ENCODE results near the gene SLC37A4. TPM values are rescaled to one million over a fixed set of nuclear protein-coding genes. Genes with fewer than 3 reads are reported as not detected.

SLC37A4 gene
- total RNA-seq, 1 experiment from 2014 or later: 6.0 TPM

DNA sequence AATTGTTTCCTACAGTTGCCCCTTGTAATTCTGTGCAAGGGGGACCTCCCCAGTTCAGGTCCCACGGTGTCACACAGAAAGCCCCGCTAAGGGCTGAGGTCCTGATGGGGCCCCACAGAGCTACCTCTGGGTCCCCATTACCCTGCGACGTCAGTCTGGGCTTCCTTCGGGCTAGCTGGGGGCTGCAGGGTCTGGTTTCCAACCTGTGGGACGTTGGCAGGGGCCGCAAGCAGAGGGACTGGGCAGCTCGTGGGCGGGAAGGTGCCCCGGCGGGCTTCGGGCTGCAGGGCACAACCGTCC lies 698 bp downstream of the SLC37A4 start:
- Histone ChIP-seq H3K27ac (no peak overlapping the region), H3K4me1 (replicated peaks) (peaks cover 6% of the 10 kb centered on the region), H3K9me3 (replicated peaks) (no peaks in the 10 kb centered on the region), H3K36me3 (peaks cover under 1% of the 10 kb centered on the region; the same call in 1 of the 2 replicates), H3K27me3 (replicated peaks) (no peaks in the 10 kb centered on the region), H3K4me3 (peak overlapping the region; percentile 52)
- DNase-seq (ENCODE audit: low read depth in 1 of 2, low spot score in 2 of 2): no peak

DNA sequence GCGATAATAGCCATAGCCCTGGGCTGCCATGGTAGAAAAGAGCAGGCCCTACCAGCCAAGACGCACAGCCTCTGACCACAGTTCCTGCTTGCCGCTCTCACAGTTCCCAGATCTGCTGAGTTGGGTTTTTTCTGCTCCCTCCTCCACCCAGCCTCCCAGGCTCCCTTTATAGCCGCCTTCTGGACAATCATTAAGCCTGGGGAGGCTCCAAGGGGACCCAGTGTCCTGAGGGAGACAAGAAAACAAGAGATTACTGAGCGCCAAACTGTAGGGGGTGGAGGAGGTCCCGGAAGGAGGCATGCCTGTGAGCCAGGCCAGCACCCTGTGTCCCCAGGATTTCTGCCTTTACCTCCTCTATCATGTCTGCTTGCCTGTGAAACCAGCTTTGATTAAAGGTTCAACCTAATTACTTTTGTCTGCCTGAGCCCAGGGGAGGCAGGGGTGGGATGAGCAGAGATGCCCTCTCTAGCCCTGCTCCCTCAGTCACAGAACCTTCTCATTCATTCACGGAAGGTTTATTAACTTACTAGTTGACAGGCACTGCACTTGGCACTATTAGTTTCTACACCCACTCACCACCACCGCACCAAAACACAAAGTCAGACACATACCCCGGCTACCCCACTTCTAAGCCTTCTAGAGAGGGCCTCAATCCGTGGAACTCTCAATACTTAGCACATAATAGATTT lies 1.2 kb downstream of the SLC37A4 start:
- H3K4me1 ChIP-seq (replicated peaks): peaks cover 6% of the 10 kb centered on the region
- H3K9me3 ChIP-seq (replicated peaks): no peaks in the 10 kb centered on the region
- H3K27me3 ChIP-seq (replicated peaks): no peaks in the 10 kb centered on the region
- no peak overlapping the region for H3K27ac ChIP-seq
- DNase-seq (ENCODE audit: low read depth in 1 of 2, low spot score in 2 of 2): no peak
- no peak overlapping the region for H3K4me3 ChIP-seq
- H3K36me3 ChIP-seq: peaks cover 4% of the 10 kb centered on the region; the same call in 1 of the 2 replicates

DNA sequence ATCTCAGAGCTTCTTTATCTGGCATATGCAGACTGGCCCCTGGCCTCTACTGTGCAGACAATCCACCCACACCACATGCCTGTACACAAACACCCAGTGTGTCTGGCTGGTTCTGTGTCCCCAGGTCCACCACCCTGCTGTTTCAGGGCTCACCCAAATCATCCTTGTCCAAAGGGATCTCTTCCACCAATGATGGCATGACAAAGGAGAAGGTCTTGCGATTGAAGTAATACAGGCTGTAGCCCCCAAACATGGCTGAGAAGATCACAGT lies 1.7 kb downstream of the SLC37A4 start:
- Histone ChIP-seq H3K9me3 (replicated peaks) (no peaks in the 10 kb centered on the region), H3K27me3 (replicated peaks) (no peaks in the 10 kb centered on the region), H3K36me3 (peaks cover 4% of the 10 kb centered on the region; the same call in 1 of the 2 replicates), H3K4me3 (no peak overlapping the region), H3K4me1 (replicated peaks) (peaks cover 6% of the 10 kb centered on the region), H3K27ac (no peak overlapping the region)
- no peak for DNase-seq (ENCODE audit: low read depth in 1 of 2, low spot score in 2 of 2)

DNA sequence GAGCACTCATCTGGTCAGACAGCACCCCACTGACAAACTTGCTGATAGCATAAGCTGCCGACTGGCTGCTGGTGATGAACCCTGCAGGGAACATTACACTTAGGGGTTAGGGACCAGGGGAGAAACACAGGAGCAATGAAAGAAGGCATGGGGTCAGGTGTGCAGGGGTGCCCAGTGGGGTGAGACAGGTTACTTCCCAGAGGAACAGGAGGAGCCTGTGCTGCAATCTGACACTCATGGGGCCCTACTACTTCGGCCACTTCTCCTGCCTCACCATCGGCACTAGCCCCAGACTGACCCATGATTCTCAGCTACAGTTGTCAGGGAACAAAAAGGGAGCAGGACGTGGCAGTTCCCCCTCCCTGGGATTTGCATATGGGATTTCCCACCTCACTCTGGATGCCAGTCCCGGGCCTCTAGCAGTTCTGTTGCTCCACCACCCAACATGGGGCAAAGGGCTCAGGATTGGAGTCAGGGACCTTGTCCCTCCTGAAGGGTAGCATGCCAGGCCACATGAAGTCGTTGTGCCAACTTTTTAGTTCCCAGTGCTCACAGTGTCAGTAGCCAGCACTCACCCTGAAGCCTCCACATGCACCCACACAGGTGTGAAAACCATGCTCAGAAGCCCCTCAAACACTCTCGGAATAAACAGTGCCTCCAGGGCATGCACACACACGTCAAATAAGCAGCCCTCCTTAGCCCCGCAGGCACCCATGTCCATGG lies 2.2 kb downstream of the SLC37A4 start:
- Histone ChIP-seq H3K4me1 (replicated peaks) (peaks cover 6% of the 10 kb centered on the region), H3K36me3 (peaks cover 4% of the 10 kb centered on the region; the same call in 1 of the 2 replicates), H3K27me3 (replicated peaks) (no peaks in the 10 kb centered on the region), H3K4me3 (no peak overlapping the region), H3K9me3 (replicated peaks) (no peaks in the 10 kb centered on the region), H3K27ac (no peak overlapping the region)
- no peak for DNase-seq (ENCODE audit: low read depth in 1 of 2, low spot score in 2 of 2)

DNA sequence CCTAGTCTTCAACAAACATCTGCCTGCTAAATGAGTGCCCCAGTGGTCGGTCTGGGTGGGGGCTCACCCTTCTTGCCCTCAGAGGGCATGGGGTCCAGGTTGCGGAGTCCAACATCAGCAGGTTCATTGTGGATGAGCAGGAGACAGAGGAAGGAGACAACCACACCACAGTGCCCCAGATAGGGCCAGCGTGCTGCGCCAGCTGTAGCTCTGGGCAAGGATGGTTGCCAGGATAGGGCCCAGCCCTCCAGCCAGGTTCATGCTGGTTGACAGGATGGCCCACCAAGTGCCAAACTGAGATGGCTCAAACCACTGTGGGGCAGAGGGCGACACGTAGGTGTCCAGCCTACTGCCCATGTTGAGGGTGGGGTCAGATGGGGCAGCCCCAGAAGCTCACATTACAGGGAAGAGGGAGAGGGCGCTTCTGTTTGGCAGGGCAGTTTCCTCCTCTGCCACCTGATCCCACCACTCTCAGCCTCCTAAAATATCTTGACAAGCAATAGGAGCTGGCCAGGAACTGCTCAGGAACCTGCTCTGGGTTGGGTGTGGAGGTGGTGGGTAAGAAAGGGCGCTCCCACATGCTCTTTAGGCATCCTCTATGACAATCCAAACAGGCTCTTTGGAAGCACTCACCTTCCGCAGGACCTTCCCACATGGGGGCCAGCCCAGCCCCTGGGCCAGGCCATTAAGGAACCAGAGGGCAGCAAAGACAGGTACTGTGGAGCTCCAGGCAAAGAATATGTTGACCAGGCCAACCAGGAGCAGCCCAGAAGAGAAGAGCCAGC lies 2.9 kb downstream of the SLC37A4 start:
- no peak overlapping the region for H3K4me3 ChIP-seq
- H3K27ac ChIP-seq: no peak overlapping the region
- H3K27me3 ChIP-seq (replicated peaks): no peaks in the 10 kb centered on the region
- no peaks in the 10 kb centered on the region for H3K9me3 ChIP-seq (replicated peaks)
- peaks cover 7% of the 10 kb centered on the region; the same call in 1 of the 2 replicates for H3K36me3 ChIP-seq
- peaks cover 6% of the 10 kb centered on the region for H3K4me1 ChIP-seq (replicated peaks)
- DNase-seq (ENCODE audit: low read depth in 1 of 2, low spot score in 2 of 2): no peak

DNA sequence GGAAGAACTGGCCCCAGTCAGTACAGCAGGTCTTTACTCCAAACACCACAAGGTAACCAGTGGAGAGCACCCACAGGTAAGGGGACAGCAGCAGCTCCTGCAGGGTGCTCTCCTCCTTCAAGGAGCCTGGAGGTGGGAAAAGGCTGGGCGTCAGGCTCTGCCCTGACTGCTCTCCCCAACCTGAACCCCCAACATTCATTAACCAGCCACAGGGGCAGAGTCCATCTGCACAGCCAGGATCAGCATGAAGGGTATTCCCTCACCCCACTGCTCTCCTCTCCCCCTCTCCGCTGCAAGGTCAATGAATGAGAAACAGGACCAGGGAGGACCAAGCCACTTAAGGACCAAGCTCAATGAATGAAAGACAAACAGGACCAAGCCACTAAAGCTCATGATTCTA lies 3.7 kb downstream of the SLC37A4 start:
- Histone ChIP-seq H3K4me1 (replicated peaks) (peaks cover 6% of the 10 kb centered on the region), H3K4me3 (no peak overlapping the region), H3K36me3 (peaks cover 8% of the 10 kb centered on the region), H3K27me3 (replicated peaks) (no peaks in the 10 kb centered on the region), H3K9me3 (replicated peaks) (no peaks in the 10 kb centered on the region), H3K27ac (no peak overlapping the region)
- DNase-seq (ENCODE audit: low read depth in 1 of 2, low spot score in 2 of 2): no peak

DNA sequence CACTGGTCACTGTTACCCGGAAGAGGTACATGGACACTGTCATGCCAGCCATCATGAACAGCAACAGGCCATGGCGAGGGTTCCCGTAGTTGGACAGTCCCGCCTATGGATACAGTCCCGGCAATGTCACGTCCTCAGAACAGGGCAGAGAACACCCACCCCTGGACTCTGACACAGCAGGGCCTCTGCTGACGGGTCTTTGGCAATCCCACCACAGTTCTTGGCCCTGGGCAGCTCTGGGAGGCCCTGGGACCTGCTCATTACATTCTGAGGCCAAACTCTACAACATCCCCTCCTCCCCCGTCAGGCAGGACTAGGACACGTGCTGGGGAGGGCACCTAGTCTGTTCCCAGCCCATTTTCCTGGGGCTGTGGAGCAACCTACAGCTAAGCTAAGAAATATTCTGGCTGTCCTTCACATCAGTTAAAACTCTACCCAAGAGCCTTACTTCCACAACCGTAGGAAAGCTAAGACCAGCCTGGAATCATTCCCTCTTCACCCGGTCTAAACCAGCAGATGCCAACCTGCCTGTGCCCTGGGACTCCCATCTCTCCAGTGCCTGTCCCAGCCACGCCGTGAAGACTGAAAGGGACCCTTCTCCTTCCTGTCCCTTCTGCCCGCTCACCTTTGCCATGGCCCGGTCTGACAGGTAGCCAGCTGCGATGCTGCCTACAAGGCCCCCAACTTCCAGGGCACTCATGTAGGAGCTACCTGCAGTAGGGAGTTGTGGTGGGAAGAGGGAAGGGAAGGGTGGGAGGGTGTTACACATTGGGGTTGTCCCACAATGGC lies 4.5 kb downstream of the SLC37A4 start:
- H3K36me3 ChIP-seq: peaks cover 16% of the 10 kb centered on the region
- H3K9me3 ChIP-seq (replicated peaks): no peaks in the 10 kb centered on the region
- no peaks in the 10 kb centered on the region for H3K27me3 ChIP-seq (replicated peaks)
- H3K27ac ChIP-seq: no peak overlapping the region
- peaks cover 6% of the 10 kb centered on the region for H3K4me1 ChIP-seq (replicated peaks)
- no peak for DNase-seq (ENCODE audit: low read depth in 1 of 2, low spot score in 2 of 2)
- H3K4me3 ChIP-seq: no peak overlapping the region

DNA sequence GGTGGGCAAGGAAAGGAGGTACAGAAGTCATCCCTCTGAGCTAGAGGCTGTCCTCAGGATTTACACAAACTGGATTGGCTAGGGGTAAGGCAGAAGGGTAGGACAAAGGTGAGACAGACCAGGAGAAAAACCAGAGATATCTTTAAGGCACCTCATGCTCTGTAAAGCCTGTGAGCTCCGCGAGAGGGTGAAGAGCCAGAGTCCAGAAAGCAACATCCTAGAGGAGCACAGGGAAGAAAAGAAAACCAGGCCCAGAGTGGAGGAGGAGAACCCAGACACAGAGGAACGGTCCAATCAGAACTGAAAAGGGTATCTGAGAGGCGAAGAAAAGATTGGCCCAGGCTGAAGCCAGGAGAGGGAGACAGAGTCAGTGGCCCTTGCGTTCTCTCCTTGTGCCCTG lies 5.1 kb downstream of the SLC37A4 start:
- Histone ChIP-seq H3K4me3 (no peak overlapping the region), H3K27ac (no peak overlapping the region), H3K9me3 (replicated peaks) (no peaks in the 10 kb centered on the region), H3K36me3 (peaks cover 16% of the 10 kb centered on the region), H3K4me1 (replicated peaks) (peaks cover 6% of the 10 kb centered on the region), H3K27me3 (replicated peaks) (no peaks in the 10 kb centered on the region)
- no peak for DNase-seq (ENCODE audit: low read depth in 1 of 2, low spot score in 2 of 2)

DNA sequence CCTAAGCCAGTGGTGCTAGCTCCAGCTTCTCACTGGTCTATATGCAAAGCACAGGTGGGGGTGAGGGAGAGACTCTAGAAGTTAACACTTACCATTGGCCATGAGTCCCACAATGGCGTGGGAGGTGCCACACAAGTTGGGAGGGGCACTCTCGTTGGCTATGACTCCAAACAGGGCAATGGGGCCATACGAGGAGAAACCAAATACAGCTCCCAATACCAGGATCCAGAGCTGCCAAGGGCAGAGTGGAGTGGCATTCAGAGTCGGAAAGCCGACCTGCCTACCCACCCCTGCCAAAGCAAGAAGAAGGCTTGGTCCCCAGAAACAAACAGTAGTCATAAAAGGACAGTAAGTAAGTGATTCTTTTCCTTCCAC lies 5.6 kb downstream of the SLC37A4 start:
- H3K27ac ChIP-seq: no peak overlapping the region
- no peaks in the 10 kb centered on the region for H3K27me3 ChIP-seq (replicated peaks)
- no peak for DNase-seq (ENCODE audit: low read depth in 1 of 2, low spot score in 2 of 2)
- no peaks in the 10 kb centered on the region for H3K9me3 ChIP-seq (replicated peaks)
- H3K4me3 ChIP-seq: no peak overlapping the region
- peaks cover 2% of the 10 kb centered on the region for H3K4me1 ChIP-seq (replicated peaks)
- H3K36me3 ChIP-seq: peaks cover 16% of the 10 kb centered on the region

DNA sequence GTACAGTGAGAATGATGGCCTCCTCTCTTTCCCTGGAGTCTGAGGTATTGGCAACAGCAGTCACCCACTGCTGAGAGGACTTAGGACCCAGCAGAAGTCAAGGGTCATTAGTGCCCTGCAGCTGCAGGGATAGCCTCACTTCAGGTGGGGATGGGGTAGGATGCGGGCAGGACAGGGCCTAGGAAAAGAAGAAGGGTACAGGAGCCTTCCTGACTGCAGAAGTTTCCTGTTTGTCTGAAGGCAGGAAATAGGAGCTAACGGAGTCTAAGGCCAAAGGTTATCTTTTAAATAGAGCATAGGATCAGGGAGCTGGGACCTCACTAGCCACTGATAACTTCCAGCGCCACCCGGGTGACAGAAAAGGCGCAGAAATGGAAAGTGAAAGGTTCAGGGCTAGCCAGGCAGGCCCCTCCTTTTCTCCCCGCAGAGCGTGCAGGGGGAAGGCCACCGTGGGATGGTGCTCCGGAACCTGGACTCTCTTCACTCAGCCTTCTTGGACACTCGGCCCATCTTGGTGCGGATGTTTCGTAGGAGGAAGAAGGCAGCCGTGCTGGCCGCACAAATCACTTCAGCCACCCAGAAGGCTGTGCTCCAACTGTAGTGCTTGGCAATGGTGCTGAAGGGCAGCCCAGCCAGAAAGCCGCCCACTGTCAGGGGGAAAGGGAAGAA lies 6.1 kb downstream of the SLC37A4 start:
- Histone ChIP-seq H3K27me3 (replicated peaks) (no peaks in the 10 kb centered on the region), H3K27ac (no peak overlapping the region), H3K36me3 (peaks cover 16% of the 10 kb centered on the region), H3K4me3 (no peak overlapping the region), H3K4me1 (replicated peaks) (0 out of 2 replicates have a peak, but pooled peaks cover 3% of the 10 kb centered on the region), H3K9me3 (replicated peaks) (no peaks in the 10 kb centered on the region)
- no peak for DNase-seq (ENCODE audit: low read depth in 1 of 2, low spot score in 2 of 2)

DNA sequence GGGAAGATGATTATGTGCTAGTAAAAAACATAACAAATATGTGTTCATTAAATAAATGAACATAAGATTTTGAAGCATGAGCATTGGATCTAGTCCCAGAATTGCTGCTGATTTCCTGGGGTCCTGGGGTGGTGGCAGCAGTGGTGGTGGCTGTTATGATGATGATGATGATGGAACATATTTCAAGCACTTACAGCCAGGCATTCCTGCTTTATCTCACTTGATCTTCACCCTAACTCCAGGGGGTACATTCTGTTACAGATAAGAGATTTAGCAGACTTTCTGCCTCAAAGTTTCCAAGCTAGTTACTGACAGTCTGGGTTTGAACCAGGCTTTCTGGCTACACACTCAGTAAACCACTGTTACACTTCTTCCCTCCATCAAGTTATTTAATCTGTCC lies 6.9 kb downstream of the SLC37A4 start:
- H3K27me3 ChIP-seq (replicated peaks): no peaks in the 10 kb centered on the region
- no peak overlapping the region for H3K27ac ChIP-seq
- peaks cover 16% of the 10 kb centered on the region for H3K36me3 ChIP-seq
- H3K4me3 ChIP-seq: no peak overlapping the region
- no peaks in the 10 kb centered on the region for H3K9me3 ChIP-seq (replicated peaks)
- DNase-seq (ENCODE audit: low read depth in 1 of 2, low spot score in 2 of 2): no peak
- 0 out of 2 replicates have a peak, but pooled peaks cover 3% of the 10 kb centered on the region for H3K4me1 ChIP-seq (replicated peaks)

DNA sequence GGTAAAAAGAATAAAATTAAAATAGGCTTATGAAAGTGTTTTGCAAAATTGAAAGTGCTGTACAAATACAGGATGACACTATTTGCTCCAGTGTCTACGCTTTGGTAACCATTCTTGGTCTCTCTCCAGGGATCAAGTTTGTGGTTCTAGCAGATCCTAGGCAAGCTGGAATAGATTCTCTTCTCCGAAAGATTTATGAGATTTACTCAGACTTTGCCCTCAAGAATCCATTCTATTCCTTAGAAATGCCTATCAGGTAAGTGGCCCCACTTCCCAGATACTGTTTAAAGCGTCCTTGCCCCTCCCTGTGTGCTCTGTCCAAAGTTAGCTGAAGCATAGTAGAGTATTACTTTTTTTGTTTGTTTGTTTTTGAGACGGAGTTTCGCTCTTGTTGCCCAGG lies 9.0 kb downstream of the SLC37A4 start:
- no peaks in the 10 kb centered on the region for H3K9me3 ChIP-seq (replicated peaks)
- peaks cover 28% of the 10 kb centered on the region for H3K36me3 ChIP-seq
- 0 out of 2 replicates have a peak, but pooled peaks cover 3% of the 10 kb centered on the region for H3K4me1 ChIP-seq (replicated peaks)
- no peak overlapping the region for H3K27ac ChIP-seq
- no peaks in the 10 kb centered on the region for H3K27me3 ChIP-seq (replicated peaks)
- no peak overlapping the region for H3K4me3 ChIP-seq
- DNase-seq (ENCODE audit: low read depth in 1 of 2, low spot score in 2 of 2): no peak

DNA sequence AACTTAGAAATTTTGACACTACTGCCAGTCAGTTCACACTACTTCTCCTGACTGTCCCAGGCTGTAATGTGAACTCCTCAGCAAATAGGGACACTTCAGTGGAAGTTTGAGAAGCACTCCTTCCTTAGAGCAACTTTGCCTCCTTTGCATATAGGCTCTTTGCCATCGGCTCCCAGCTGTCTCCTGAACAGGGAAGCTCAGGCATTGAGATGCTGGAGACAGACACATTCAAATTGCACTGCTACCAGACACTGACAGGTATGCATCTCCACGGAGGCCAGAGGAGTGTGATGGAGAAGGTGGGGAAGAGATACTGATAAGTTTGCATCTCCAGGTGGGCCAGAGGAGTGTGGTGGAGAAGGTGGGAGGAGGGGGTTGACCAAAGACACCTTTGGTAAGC lies 10.7 kb downstream of the SLC37A4 start:
- 0 out of 2 replicates have a peak, but pooled peaks cover 3% of the 10 kb centered on the region for H3K4me1 ChIP-seq (replicated peaks)
- no peak overlapping the region for H3K27ac ChIP-seq
- no peak overlapping the region; the same call in 1 of the 2 replicates for H3K4me3 ChIP-seq
- H3K9me3 ChIP-seq (replicated peaks): no peaks in the 10 kb centered on the region
- H3K27me3 ChIP-seq (replicated peaks): no peaks in the 10 kb centered on the region
- H3K36me3 ChIP-seq: peaks cover 43% of the 10 kb centered on the region
- DNase-seq (ENCODE audit: low read depth in 1 of 2, low spot score in 2 of 2): no peak
